T47D (cell line): ENCODE data around the gene CCDC106.

ENCODE experiments used
- DNase-seq, 2 experiments: peaks; one replicate each; pipeline versions ENCODE4 v3.0.0 to v3.0.0-alpha.2; 2011 to 2012; ENCODE audit warnings: low read depth in 1 of 2, low spot score in 1 of 2
- JUND ChIP-seq: IDR thresholded peaks from 2 replicates; pipeline ENCODE4 v1.6.1; 2012; ENCODE audit warnings: low read depth
- in situ Hi-C: cut with HindIII; loops from 2 replicates; pipeline ENCODE4 v1.10.0; 2016; ENCODE audit warnings: low sequenced_read_pairs, low pct_unique_long_range_greater_than_20kb

The CCDC106 gene

DNA sequence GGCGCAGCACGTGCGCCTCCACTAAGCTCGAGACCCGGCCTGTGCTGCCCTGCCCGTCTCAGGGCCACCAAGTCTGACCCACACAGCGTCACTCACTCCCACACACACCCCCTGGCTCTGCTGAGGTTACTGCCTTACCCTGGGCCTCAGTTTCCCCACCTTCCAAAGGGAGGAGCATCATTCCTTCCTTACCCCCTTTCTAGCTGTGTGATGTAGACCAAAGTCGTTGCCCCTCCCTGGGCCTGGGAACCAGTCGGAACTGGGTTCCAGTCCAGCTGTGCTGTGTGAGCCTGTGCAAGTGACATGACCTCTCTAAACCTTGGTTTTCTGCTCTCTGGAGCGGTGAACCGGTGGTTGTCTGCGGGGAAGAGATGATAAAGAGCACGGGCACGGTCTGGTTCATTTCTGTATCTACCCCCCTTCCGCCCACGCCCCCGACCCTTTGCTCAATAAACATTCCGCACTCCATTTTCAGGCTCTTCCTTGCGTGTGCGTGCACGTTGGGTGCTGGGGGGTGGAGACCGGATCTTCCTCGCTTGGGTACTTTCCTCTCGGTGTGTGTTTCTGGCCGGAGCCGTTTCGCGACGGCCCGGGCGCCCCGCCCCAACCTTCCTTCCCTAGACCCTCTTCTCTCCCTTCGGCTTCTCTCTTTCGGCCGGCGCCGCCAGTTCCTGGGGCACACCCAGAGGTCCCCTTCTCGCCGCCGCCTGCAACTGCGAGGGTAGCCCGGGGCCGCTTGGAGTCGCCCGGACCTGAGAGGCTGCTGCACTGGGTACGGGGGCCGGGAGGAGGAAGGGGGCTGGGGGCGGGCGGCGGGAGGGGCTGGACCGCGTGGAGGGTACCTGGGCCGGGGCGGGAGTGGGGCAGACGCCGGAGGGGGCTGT is 4.8 kb upstream of the CCDC106 start, which contains the start of gene ZNF581:
Gene ZNF581 (plus strand): TSS at position 647 of the 884 bp plus-strand sequence. CDS start 923 bp downstream, outside the sequence.
- in situ Hi-C loops, result no loop called here
- no peak for TF ChIP-seq JUND
- peak; percentile 78 to 79 for DNase-seq

GRCh38 chr19:55643887-55644176 is 4.2 kb upstream of the CCDC106 start:
- no peak for TF ChIP-seq JUND
- DNase-seq, result no peak
- in situ Hi-C loops, result no loop called here

DNA sequence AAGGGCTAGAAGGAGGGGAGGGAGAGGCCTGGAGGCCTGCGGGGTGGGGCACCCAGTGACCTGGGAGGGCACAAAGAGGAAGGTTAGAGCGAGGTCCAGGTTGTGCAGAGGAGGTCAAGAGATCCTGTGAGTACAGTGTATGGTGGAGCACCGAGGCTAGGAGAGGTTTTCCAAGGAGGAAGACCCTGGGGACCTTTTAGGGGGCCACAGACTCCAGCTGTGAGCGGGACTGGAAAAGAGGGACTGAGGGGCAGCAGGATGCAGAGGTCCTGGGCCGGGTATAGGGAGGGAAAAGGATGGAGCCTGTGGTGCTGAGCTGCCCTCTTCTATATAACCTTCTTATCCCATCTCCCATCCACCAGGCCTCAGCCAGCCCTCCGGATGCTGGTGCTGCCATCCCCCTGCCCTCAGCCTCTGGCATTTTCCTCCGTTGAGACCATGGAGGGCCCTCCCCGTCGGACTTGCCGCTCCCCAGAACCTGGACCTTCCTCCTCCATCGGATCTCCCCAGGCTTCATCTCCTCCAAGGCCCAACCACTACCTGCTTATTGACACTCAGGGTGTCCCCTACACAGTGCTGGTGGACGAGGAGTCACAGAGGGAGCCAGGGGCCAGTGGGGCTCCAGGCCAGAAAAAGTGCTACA is 3.7 kb upstream of the CCDC106 start:
- no peak for TF ChIP-seq JUND
- in situ Hi-C loops, result no loop called here
- no peak for DNase-seq

GRCh38 chr19:55644842-55645511 is 3.0 kb upstream of the CCDC106 start:
- no peak for TF ChIP-seq JUND
- in situ Hi-C loops, result no loop called here
- DNase-seq, result no peak

DNA sequence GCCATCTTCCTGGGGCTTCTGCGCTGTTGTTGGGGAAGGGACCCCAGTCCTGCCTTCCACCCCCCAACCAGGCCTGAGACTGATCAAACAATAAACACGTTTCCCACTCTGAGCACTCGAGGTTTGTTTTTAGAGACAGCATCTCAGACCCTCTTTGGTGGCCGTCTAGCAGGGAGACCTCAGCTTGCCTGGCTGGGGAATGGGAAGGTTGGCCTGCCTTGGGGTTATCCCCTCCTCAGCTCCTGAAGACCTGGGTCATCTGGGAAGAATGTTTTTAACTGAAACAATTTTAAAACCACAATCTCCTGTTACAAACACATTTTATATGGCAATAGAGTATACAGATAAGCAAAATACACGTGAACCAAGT is 2.5 kb upstream of the CCDC106 start:
- no peak for TF ChIP-seq JUND
- no peak for DNase-seq
- in situ Hi-C loops, result no loop called here

- in situ Hi-C loops, result no loop called here
- DNase-seq, result no peak
Observed at GRCh38 chr19:55646889-55647731, 902 bp upstream of the CCDC106 start.

DNA sequence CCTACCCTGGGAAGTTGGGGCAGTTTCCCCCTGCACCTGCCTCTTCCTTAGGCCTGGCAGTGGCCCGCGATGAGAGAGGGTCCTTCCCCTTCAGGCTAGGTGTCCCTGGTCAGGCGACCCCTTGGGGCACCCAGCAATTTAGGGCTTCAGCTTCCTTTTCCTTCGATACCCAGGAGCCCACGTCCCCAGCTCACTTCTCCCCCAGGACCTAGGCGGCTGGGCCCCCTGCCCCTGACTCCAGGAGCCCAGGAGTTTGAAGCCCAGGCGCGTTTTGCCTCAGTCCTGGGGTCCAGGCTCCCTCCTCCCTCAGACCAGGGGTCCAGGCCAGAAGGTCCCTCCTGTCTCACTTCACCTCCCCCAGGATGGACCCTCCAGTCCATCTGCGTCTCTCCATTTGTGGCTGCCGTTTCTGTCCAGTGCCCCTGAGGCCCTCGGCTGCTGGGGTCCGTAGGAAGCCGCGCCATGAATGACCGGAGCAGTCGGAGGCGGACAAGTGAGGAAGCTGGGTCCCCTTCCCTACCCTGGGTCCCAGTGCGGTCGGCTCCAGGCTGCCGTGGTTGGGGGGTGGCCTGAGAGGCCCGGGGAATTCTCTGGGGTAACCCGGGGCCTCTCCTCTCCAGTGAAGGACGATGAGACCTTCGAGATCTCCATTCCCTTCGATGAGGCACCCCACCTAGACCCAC is 714 bp downstream of the CCDC106 start:
- in situ Hi-C loops, result no loop called here
- TF ChIP-seq JUND, result no peak
- DNase-seq, result no peak

More at GRCh38 chr19:55646889-55647731, 902 bp upstream of the CCDC106 start:
- no peak for TF ChIP-seq JUND

GRCh38 chr19:55649268-55650125 is 1.5 kb downstream of the CCDC106 start:
- in situ Hi-C loops, result no loop called here

DNA sequence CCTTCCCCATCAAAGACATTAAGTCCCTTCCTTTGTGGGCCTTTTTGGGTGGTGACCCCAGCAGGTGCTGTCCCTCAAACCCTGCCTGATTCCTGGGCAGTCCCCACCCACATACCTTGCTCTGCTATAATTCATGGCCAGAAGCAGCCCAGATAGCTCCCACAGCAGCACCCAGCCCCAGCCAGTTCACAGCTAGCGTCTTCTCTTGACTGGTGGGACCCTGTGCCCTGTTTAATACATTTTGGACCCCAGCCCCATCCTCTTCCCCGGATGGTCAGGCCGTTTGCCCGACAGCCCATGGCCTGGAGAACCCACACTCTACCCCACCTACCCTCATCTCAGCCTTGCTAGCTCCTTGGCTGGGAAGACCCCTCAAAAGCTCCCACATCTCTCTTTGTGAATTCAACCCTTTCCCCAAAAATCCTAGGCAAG is 2.1 kb downstream of the CCDC106 start:
- no peak for TF ChIP-seq JUND
- DNase-seq, result no peak
- in situ Hi-C loops, result no loop called here

More at GRCh38 chr19:55649268-55650125, 1.5 kb downstream of the CCDC106 start:
- no peak for TF ChIP-seq JUND
- DNase-seq, result no peak

DNA sequence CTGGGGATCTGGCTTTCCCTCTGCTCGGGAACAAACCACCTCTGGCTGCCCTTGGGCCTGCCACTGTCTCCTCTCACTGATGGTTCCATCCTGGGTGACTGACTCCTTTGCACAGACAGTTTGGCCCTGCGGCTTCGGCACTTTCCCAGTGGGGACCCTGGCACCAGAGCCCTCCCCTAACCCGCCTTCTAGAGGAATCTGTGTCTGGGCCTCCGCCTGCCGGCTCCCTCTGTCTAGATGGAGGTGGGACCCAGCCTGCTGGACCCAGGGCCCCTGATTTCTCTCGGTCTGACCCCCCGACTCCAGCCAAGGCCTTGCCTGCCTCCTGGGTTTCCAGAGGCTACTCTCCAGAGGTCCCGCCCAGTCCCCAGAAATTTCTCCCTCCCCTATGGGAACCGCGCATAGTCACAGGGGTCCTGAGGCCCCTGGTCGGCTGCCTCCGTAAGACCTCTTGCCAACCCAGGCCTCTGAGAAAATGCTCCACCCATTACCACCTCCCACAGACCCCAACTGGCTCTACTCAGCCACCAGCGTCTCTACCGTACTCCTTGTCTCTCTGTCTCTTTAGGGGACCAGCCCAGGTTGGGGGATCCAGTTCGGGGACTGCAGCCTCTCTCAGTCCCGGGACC is 2.7 kb downstream of the CCDC106 start:
- in situ Hi-C loops, result no loop called here
- DNase-seq, result no peak
- no peak for TF ChIP-seq JUND
